ENCODE results near the gene CKLF.
"Not testable (repeated sequence)": the region's sequence is repeated elsewhere in the genome, so short reads cannot be mapped to it uniquely, and the experiment has no call there.

Gene CKLF

DNA sequence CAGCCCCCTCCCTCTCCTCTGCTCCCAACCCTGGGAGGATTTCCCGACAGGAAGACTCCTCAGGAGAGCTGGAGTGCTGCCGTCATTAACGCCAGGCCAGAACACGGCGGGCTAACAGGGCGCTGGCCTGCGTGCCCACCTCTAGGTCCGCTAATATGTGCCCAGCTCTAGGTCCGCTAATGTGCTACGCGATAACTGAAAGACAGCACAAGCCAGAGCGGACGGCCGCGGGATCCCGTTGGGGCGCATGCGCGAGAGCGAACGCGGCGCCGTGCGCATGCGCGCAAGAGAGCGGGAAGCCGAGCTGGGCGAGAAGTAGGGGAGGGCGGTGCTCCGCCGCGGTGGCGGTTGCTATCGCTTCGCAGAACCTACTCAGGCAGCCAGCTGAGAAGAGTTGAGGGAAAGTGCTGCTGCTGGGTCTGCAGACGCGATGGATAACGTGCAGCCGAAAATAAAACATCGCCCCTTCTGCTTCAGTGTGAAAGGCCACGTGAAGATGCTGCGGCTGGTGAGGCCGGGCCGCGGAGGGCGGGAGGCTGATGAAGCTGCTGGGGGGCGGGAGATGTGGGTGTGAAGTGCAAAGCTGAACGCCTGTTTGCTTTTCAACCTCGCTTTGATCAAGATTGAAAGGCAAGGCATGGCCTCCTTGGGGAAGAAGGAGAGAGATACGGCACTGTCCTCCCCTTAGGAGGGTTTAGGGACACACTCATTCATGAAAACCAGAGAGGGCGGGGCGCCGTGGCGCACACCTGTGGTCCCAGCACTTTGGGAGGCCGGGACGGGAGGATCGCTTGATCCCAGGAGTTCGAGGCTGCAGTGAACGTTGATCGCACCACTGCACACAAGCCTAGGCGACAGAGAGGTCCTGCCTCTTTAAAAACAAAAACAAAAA is at the start of gene CKLF:
Gene CKLF, plus strand, starts transcription at position 291 of the 892 bp plus-strand sequence. Its CDS starts 140 bp downstream, at position 431.
- peak; percentile 99 for DNase-seq (ENCODE audit: low spot score)

GRCh38 chr16:66503030-66503429 is 49.3 kb upstream of the CKLF start:
- DNase-seq (ENCODE audit: low spot score) = no peak

DNA sequence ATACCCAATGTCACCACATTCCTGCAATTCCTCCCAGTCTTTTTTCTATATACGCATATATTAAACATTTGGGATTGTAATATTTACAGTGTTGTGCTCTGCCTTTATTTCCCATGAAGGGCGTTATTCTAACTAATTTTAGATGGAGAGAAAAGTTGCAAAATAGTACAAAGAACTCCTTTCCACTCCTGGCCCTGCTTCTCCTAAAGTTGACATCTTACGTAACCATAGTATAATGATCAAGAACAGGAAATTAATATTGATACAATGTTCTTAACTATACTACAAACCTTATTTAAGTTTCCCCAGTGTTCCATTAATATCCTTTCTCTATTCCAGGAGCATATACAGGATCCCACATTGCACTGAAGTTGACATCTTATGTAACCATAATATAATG is 48.8 kb upstream of the CKLF start:
- no peak for DNase-seq (ENCODE audit: low spot score)

GRCh38 chr16:66507731-66508239 is 44.6 kb upstream of the CKLF start:
- DNase-seq (ENCODE audit: low spot score) = no peak

DNA sequence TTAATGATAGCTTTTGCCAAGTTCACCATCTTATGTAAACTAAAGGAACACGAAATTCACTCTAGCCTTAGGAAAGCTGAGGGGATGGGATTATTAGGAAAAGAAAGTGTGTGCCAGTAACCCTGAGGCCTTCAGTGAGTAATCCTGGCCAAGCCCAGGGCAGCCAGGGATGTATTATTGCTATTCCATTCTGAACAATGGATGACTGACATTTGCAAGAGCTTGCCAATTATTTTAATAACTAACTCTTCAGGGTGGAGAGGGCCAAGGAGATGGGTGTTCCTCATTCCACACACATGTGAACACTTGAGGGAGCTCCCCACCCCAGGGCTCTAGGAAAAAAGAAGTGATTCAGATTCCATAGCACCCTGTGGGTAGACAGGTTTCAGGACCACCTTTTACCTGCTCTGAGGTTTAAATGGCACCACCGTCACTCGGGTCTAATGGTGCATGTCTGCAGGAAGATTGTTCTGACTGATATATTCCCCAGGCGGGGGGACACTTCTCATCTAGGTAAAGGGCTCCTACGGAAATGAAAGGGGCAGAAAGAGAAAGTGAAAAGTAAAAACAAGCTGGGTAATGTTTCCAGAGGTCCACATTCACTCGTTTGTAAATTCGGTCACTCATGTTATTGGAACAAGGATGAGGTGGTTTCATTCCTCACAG is 44.0 kb upstream of the CKLF start:
- no peak for DNase-seq (ENCODE audit: low spot score)

- DNase-seq (ENCODE audit: low spot score) = no peak
Measured at GRCh38 chr16:66508914-66509496, 43.4 kb upstream of the CKLF start.

DNA sequence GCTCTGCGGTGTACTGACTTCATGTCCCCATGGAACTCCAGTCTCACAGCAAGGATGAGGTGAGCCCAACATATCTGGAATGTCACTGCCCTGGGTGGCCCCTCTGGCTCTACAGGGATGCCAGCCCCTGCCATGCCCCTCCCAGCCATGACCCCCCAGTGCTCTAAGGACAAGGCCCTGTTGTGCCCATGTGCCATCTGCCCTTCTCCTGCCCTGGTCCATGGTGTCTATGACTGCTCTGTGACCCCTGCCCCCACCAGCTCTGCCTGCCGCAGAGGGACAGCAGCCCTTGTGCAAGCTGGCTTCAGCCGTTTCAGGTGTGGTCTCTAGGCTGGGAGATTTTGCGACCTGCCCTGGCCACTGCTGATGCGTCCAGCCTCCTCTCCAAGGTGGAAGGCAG is 42.8 kb upstream of the CKLF start:
- no peak for DNase-seq (ENCODE audit: low spot score)

DNA sequence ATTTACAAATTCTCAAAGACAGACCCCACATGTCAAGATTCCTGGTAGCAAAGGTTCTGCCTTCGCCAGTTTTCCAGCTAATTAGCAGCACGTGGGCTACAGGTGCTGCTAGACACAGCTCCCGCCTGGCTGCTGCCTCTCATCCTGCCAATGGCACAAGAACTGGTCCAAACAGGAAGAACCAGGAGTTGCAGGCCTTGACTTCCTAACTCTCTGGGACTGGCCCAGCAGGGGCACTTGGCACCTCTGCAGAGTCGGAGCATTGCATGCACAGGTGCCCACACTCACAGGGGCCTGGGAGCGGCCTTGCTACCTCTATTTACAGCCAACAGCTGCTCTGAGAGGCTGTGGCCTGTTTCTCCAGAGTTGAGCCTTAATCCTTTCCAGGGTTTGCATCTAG is 42.1 kb upstream of the CKLF start:
- no peak for DNase-seq (ENCODE audit: low spot score)

GRCh38 chr16:66510711-66511601 is 41.4 kb upstream of the CKLF start:
- DNase-seq (ENCODE audit: low spot score) = no peak

- peak; percentile 60 for DNase-seq (ENCODE audit: low spot score)
Measured at GRCh38 chr16:66511602-66512271, 40.6 kb upstream of the CKLF start.

DNA sequence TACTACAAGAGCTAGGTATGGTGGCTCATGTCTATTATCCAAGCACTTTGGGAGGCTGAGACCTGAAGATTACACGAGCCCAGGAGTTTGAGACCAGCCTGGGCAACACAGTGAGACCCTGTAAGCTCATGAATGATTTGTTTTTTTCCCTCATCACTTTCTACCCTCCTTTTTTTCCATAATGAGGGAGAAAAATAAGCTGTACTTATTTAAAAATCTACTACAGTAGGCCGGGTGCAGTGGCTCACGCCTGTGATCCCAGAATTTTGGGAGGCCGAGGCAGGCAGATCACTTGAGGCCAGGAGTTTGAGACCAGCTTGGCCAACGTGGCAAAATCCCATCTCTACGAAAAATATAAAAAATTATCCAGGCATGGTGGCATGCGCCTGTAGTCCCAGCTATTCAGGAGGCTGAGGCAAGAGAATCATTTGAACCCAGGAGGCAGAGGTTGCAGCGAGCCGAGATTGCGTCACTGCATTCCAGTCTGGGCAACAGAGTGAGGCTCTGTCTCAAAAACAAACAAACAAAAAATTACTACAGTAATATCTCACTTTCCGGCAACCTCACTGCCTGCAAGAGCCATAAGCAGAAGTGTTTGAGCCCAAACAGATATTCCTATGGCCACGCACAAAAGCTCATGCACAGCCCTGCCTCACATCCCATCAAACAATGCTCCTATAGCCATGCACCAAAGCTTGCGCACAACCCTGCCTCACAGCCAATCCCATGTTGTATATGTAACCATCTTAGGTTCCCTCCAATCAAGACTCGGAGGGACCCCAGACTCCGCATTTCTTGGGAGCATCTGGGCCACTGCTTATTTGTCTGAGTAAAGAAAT is 39.9 kb upstream of the CKLF start:
- no peak for DNase-seq (ENCODE audit: low spot score)

DNA sequence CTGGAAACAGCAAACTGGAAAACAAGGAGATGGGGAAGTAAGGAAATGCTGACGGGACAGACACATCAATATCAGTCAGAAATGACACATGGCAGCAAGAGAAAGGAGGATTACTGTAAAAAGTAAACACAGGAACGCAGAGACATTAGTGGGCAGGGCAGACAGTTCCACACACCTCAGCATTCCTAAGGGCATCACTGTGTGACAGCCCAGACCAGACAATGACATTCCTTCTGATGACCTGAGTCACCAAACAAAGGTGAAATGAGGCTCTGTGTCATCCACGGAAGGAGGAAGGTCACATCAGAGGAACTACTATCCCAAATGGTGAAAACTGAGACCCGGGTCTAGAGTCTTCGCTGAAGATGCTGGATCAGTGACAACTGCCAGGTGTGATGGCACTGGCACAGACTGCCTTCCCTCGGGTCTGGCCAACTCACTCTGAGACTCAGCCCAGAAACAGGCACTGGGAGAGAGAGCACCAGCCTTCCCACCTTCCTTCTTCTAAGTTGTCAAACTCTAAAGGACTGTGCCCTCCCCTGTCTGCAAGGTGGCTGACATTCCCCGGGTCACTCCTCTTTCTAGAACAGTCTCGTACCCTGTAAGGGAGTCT is 39.2 kb upstream of the CKLF start:
- no peak for DNase-seq (ENCODE audit: low spot score)

DNA sequence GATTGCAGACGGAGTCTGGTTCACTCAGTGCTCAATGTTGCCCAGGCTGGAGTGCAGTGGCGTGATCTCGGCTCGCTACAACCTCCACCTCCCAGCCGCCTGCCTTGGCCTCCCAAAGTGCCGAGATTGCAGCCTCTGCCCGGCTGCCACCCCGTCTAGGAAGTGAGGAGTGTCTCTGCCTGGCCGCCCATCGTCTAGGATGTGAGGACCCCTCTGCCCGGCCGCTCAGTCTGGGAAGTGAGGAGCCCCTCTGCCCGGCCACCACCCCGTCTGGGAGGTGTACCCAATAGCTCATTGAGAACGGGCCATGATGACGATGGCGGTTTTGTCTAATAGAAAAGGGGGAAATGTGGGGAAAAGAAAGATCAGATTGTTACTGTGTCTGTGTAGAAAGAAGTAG is 38.0 kb upstream of the CKLF start:
- DNase-seq (ENCODE audit: low spot score) = not testable (repeated sequence)

- not testable (repeated sequence) for DNase-seq (ENCODE audit: low spot score)
Measured at GRCh38 chr16:66514980-66515595, 37.3 kb upstream of the CKLF start.

- peak; percentile 59 for DNase-seq (ENCODE audit: low spot score)
Measured at GRCh38 chr16:66515596-66516508, 36.5 kb upstream of the CKLF start.

DNA sequence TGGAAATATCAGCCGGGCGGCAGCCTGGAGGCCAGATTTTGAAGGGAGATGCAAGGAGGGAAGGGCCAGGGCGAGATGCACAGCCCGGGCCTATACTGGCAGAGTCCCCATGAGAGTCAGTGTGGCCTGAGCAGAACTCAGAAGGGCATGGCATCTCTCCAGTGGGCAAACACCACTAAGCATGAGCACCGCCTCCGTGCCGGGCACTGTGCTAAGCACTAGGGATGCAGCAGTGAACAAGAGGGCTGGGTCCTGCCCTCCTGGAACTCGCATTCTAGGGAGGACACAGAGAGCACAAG is 35.9 kb upstream of the CKLF start:
- no peak for DNase-seq (ENCODE audit: low spot score)

GRCh38 chr16:66516808-66517585 is 35.4 kb upstream of the CKLF start:
- DNase-seq (ENCODE audit: low spot score) = peak; percentile 95
